Daoy (cell line): ENCODE results near the gene STEAP1B. TPM values are rescaled to one million over a fixed set of nuclear protein-coding genes. Genes with fewer than 3 reads are reported as not detected.
"Not testable (repeated sequence)": the region's sequence is repeated elsewhere in the genome, so short reads cannot be mapped to it uniquely, and the experiment has no call there.

Experiments
- DNase-seq: peaks from one replicate; pipeline ENCODE4 v3.0.0-alpha.2; 2015; ENCODE audit warnings: low read depth
- total RNA-seq: library from RNA; depleted of rRNA; stranded (reverse); fragments of >200 nt; shearing (Covaris generic); gene quantifications from 2 replicates; pipeline ENCODE4 v1.2.3, GENCODE V29; 2014; rRNA removed

The STEAP1B gene
- 20.2 and 31.4 TPM in 2 replicates for total RNA-seq

- DNase-seq = peak; percentile 98
Measured at GRCh38 chr7:22499888-22500689, at the start of gene STEAP1B. Gene STEAP1B (minus strand): TSS chr7:22500188. CDS start chr7:22494855, 5,333 bp downstream.

GRCh38 chr7:22549051-22549450 lies 49.1 kb upstream of the STEAP1B start:
- DNase-seq = no peak

GRCh38 chr7:22548313-22548712 lies 48.3 kb upstream of the STEAP1B start:
- DNase-seq = no peak

- no peak for DNase-seq
Measured at GRCh38 chr7:22546769-22547168, 46.8 kb upstream of the STEAP1B start.

- no peak for DNase-seq
Measured at GRCh38 chr7:22545529-22545928, 45.5 kb upstream of the STEAP1B start.

- no peak for DNase-seq
Measured at GRCh38 chr7:22544245-22544644, 44.3 kb upstream of the STEAP1B start.

GRCh38 chr7:22543169-22543568 lies 43.2 kb upstream of the STEAP1B start:
- DNase-seq = no peak

- DNase-seq = no peak
Measured at GRCh38 chr7:22542669-22543068, 42.7 kb upstream of the STEAP1B start.

- no peak for DNase-seq
Measured at GRCh38 chr7:22542254-22542653, 42.3 kb upstream of the STEAP1B start.

- no peak for DNase-seq
Measured at GRCh38 chr7:22541789-22542188, 41.8 kb upstream of the STEAP1B start.

GRCh38 chr7:22528537-22528936 lies 28.5 kb upstream of the STEAP1B start:
- DNase-seq = not testable (repeated sequence)

GRCh38 chr7:22524353-22524947 lies 24.5 kb upstream of the STEAP1B start:
- DNase-seq = not testable (repeated sequence)

GRCh38 chr7:22523478-22524352 lies 23.7 kb upstream of the STEAP1B start:
- DNase-seq = peak; percentile 77

GRCh38 chr7:22519560-22519959 lies 19.6 kb upstream of the STEAP1B start:
- DNase-seq = not testable (repeated sequence)

GRCh38 chr7:22516950-22517349 lies 17.0 kb upstream of the STEAP1B start:
- not testable (repeated sequence) for DNase-seq

- not testable (repeated sequence) for DNase-seq
Measured at GRCh38 chr7:22514963-22515362, 15.0 kb upstream of the STEAP1B start.

GRCh38 chr7:22507320-22507719 lies 7.3 kb upstream of the STEAP1B start:
- not testable (repeated sequence) for DNase-seq

- DNase-seq = not testable (repeated sequence)
Measured at GRCh38 chr7:22506316-22507020, 6.5 kb upstream of the STEAP1B start.

- not testable (repeated sequence) for DNase-seq
Measured at GRCh38 chr7:22504519-22504918, 4.5 kb upstream of the STEAP1B start.

GRCh38 chr7:22502104-22502503 lies 2.1 kb upstream of the STEAP1B start:
- not testable (repeated sequence) for DNase-seq

- not testable (repeated sequence) for DNase-seq
Measured at GRCh38 chr7:22501336-22501735, 1.3 kb upstream of the STEAP1B start.
